Trophoblast cell (in vitro differentiated cells and primary cell): ENCODE data around the gene GAS2.

Experiments used
- DNase-seq, 2 donors: peaks; one replicate each; pipeline ENCODE4 v3.0.0-alpha.2; 2016
- H2AFZ ChIP-seq: 2 replicates; pipeline ENCODE4 v1.6.1; 2013; ENCODE audit warnings: low read length, moderate library complexity, mild to moderate bottlenecking; ENCODE audit not compliant: insufficient read depth, poor library complexity
- H2AK5ac ChIP-seq: 2 replicates; pipeline ENCODE4 v1.6.1; 2013; ENCODE audit warnings: mild to moderate bottlenecking, low read length
- H2BK120ac ChIP-seq: 2 replicates; pipeline ENCODE4 v1.6.1; 2013; ENCODE audit warnings: low read length, mild to moderate bottlenecking, moderate library complexity; ENCODE audit not compliant: insufficient read depth, poor library complexity
- H2BK12ac ChIP-seq: 2 replicates; pipeline ENCODE4 v1.6.1; 2013; ENCODE audit warnings: mild to moderate bottlenecking, low read length, moderate library complexity
- H2BK5ac ChIP-seq: 2 replicates; pipeline ENCODE4 v1.6.1; 2013; ENCODE audit warnings: low read length, low read depth, moderate library complexity, mild to moderate bottlenecking; ENCODE audit not compliant: poor library complexity
- H3K14ac ChIP-seq: 2 replicates; pipeline ENCODE4 v1.6.1; 2013; ENCODE audit warnings: mild to moderate bottlenecking, low read length
- H3K18ac ChIP-seq: 2 replicates; pipeline ENCODE4 v1.6.1; 2013; ENCODE audit warnings: mild to moderate bottlenecking, low read length
- H3K23ac ChIP-seq: 2 replicates; pipeline ENCODE4 v1.6.1; 2013; ENCODE audit warnings: low read length
- H3K27ac ChIP-seq: 2 replicates; pipeline ENCODE4 v1.5.1; 2013; ENCODE audit warnings: low read depth, mild to moderate bottlenecking, inconsistent platforms, low read length, moderate library complexity
- H3K27me3 ChIP-seq: 2 replicates; pipeline ENCODE4 v1.6.1; 2013; ENCODE audit warnings: inconsistent platforms, mild to moderate bottlenecking, low read length, moderate library complexity; ENCODE audit not compliant: insufficient read depth
- H3K36me3 ChIP-seq, 2 experiments: 1 replicate in 1 of 2; 2 replicates in 1 of 2; pipeline ENCODE4 v1.6.1; 2013; ENCODE audit warnings: low read length in 2 of 2, mild to moderate bottlenecking in 2 of 2, moderate library complexity in 1 of 2; ENCODE audit not compliant: insufficient read depth in 2 of 2, control insufficient read depth in 1 of 2
- H3K4ac ChIP-seq: 2 replicates; pipeline ENCODE4 v1.6.1; 2013; ENCODE audit warnings: low read depth, mild to moderate bottlenecking, low read length, moderate library complexity
- H3K4me1 ChIP-seq, 2 experiments: 1 replicate in 1 of 2; 2 replicates in 1 of 2; pipeline ENCODE4 v1.6.1; 2013; ENCODE audit warnings: low read length in 2 of 2, mild to moderate bottlenecking in 2 of 2, moderate library complexity in 1 of 2; ENCODE audit not compliant: insufficient read depth in 2 of 2, control insufficient read depth in 1 of 2
- H3K4me2 ChIP-seq: 2 replicates; pipeline ENCODE4 v1.6.1; 2013; ENCODE audit warnings: inconsistent platforms, mild to moderate bottlenecking, low read length, moderate library complexity
- H3K4me3 ChIP-seq: 2 replicates; pipeline ENCODE4 v1.5.1; 2013; ENCODE audit warnings: mild to moderate bottlenecking, low read depth, low read length, inconsistent platforms
- H3K79me1 ChIP-seq: one replicate; pipeline ENCODE4 v1.6.1; 2013; ENCODE audit warnings: low read length
- H3K79me2 ChIP-seq: 2 replicates; pipeline ENCODE4 v1.6.1; 2013; ENCODE audit warnings: low read length, mild to moderate bottlenecking; ENCODE audit not compliant: control insufficient read depth, insufficient read depth, poor library complexity
- H3K9ac ChIP-seq: 2 replicates; pipeline ENCODE4 v1.6.1; 2013; ENCODE audit warnings: mild to moderate bottlenecking, low read length
- H3K9me3 ChIP-seq: 2 replicates; pipeline ENCODE4 v1.6.1; 2013; ENCODE audit warnings: low read depth, mild to moderate bottlenecking, control low read depth, inconsistent platforms, low read length; ENCODE audit not compliant: insufficient read depth
- H4K12ac ChIP-seq: 2 replicates; pipeline ENCODE4 v1.6.1; 2013; ENCODE audit warnings: low read depth, mild to moderate bottlenecking, low read length, moderate library complexity
- H4K8ac ChIP-seq: 2 replicates; pipeline ENCODE4 v1.6.1; 2013; ENCODE audit warnings: low read depth, mild to moderate bottlenecking, low read length, moderate library complexity
- H4K91ac ChIP-seq: one replicate; pipeline ENCODE4 v1.6.1; 2013; ENCODE audit warnings: low read depth, mild to moderate bottlenecking, low read length, moderate library complexity
- WGBS: extraction: QIAGEN DNeasy Blood & Tissue Kit; methylation state at CpG from one replicate; pipeline ENCODE4 v1.1.7; 2013; ENCODE audit warnings: missing lambda C conversion rate; ENCODE audit not compliant: insufficient read length, insufficient coverage; ENCODE audit errors: extremely low coverage; 5-methylcytosine and 5-hydroxymethylcytosine counted together

The GAS2 gene

GRCh38 chr11:22787055-22787454, 120.6 kb downstream of the GAS2 start:
- H4K12ac ChIP-seq, result no peak overlapping the region

GRCh38 chr11:22787551-22788162, 121.2 kb downstream of the GAS2 start:
- Histone ChIP-seq H4K8ac (no peak overlapping the region), H3K36me3 (no peaks in the 10 kb centered on the region), H3K27me3 (no peaks in the 10 kb centered on the region), H2BK5ac (no peak overlapping the region), H3K23ac (no peak overlapping the region), H3K79me2 (no peaks in the 10 kb centered on the region), H2BK120ac (no peak overlapping the region), H3K27ac (no peak overlapping the region), H3K9ac (no peak overlapping the region), H4K12ac (no peak overlapping the region), H2BK12ac (no peak overlapping the region), H3K79me1 (no peaks in the 10 kb centered on the region), H3K4me2 (no peak overlapping the region), H3K4ac (no peak overlapping the region), H3K14ac (no peak overlapping the region), H2AK5ac (no peak overlapping the region), H3K4me3 (no peak overlapping the region), H3K4me1 (no peaks in the 10 kb centered on the region), H3K9me3 (no peaks in the 10 kb centered on the region), H2AFZ (no peak overlapping the region), H3K18ac (no peak overlapping the region), H4K91ac (no peak overlapping the region)
- DNase-seq, result peak; percentile 4 to 62
- no CpG with 5 or more reads among the region's 9 CpGs for WGBS

More at GRCh38 chr11:22787055-22787454, 120.6 kb downstream of the GAS2 start:
- Histone ChIP-seq H3K4me1 (no peaks in the 10 kb centered on the region), H3K36me3 (no peaks in the 10 kb centered on the region), H3K9me3 (no peaks in the 10 kb centered on the region), H3K27ac (no peak overlapping the region), H2BK12ac (no peak overlapping the region), H3K14ac (no peak overlapping the region), H3K4ac (no peak overlapping the region), H4K91ac (no peak overlapping the region), H3K18ac (no peak overlapping the region), H3K9ac (no peak overlapping the region), H3K79me2 (no peaks in the 10 kb centered on the region), H3K23ac (no peak overlapping the region), H3K79me1 (no peaks in the 10 kb centered on the region), H3K4me3 (no peak overlapping the region), H2BK5ac (no peak overlapping the region), H3K4me2 (no peak overlapping the region), H4K8ac (no peak overlapping the region), H2AFZ (no peak overlapping the region), H2AK5ac (no peak overlapping the region), H2BK120ac (no peak overlapping the region), H3K27me3 (no peaks in the 10 kb centered on the region)
- no peak for DNase-seq
- no CpG with 5 or more reads among the region's 2 CpGs for WGBS

GRCh38 chr11:22792497-22792896, 126.1 kb downstream of the GAS2 start:
- WGBS, result no CpG with 5 or more reads among the region's 3 CpGs
- Histone ChIP-seq H3K4ac (no peak overlapping the region), H3K14ac (no peak overlapping the region), H2BK12ac (no peak overlapping the region), H2AFZ (no peak overlapping the region), H4K91ac (no peak overlapping the region), H3K23ac (no peak overlapping the region), H3K9ac (no peak overlapping the region), H4K12ac (no peak overlapping the region), H3K4me2 (no peak overlapping the region), H3K79me2 (no peaks in the 10 kb centered on the region), H2BK5ac (no peak overlapping the region), H3K18ac (no peak overlapping the region), H3K27me3 (no peaks in the 10 kb centered on the region), H3K36me3 (no peaks in the 10 kb centered on the region), H2BK120ac (no peak overlapping the region), H3K79me1 (no peaks in the 10 kb centered on the region), H3K4me3 (no peak overlapping the region), H2AK5ac (no peak overlapping the region), H3K4me1 (no peaks in the 10 kb centered on the region), H3K27ac (no peak overlapping the region), H3K9me3 (no peaks in the 10 kb centered on the region), H4K8ac (no peak overlapping the region)
- DNase-seq, result no peak

DNA sequence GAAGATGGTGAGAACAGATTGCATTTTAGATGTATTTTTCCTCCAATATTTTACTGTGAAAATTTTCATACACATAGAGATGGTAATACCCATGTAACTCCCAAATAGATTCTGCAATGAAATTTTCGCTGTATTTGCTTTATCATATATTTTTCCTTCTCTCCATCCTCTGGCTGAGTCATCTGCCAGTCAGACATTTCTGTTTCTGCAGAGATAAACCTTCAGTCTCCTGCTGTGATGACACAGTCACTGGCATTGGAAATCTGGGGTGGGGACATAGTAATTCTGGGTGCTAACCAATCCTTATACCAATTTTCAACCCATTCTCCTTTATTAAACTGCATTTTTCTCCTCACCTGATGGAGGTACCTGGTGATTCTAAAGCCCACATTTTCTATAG, 129.5 kb downstream of the GAS2 start:
- no peak overlapping the region for H4K8ac ChIP-seq
- no peak overlapping the region for H3K4ac ChIP-seq
- no peak overlapping the region for H3K27ac ChIP-seq
- H3K4me2 ChIP-seq, result no peak overlapping the region
- no peak overlapping the region for H4K91ac ChIP-seq
- H3K18ac ChIP-seq, result no peak overlapping the region
- no peaks in the 10 kb centered on the region for H3K9me3 ChIP-seq
- H3K4me3 ChIP-seq, result no peak overlapping the region
- no peak overlapping the region for H2AFZ ChIP-seq
- no peak overlapping the region for H3K23ac ChIP-seq
- H3K79me1 ChIP-seq, result no peaks in the 10 kb centered on the region
- no peak overlapping the region for H2AK5ac ChIP-seq
- no peak overlapping the region for H2BK120ac ChIP-seq
- H3K27me3 ChIP-seq, result no peaks in the 10 kb centered on the region
- H3K14ac ChIP-seq, result no peak overlapping the region
- H4K12ac ChIP-seq, result no peak overlapping the region
- H2BK5ac ChIP-seq, result no peak overlapping the region
- H2BK12ac ChIP-seq, result no peak overlapping the region
- no peaks in the 10 kb centered on the region for H3K79me2 ChIP-seq
- DNase-seq, result no peak
- H3K9ac ChIP-seq, result no peak overlapping the region
- no peaks in the 10 kb centered on the region for H3K4me1 ChIP-seq
- no CpG with 5 or more reads among the region's 1 CpG for WGBS
- no peaks in the 10 kb centered on the region for H3K36me3 ChIP-seq
